ENCODE data around the gene PAMR1.

The PAMR1 gene

GRCh38 chr11:35486934-35487333, 38.5 kb downstream of the PAMR1 start:
- Histone ChIP-seq H3K4me3 (ENCODE audit: low read depth in 1 of 5, low read length in 5 of 5) (no peak overlapping the region), H3K9me3 (ENCODE audit: control insufficient read depth in 5 of 5, low read length in 5 of 5) (peaks cover 0 to 7% (median 4%) of the 10 kb centered on the region in 5 donors), H3K27me3 (ENCODE audit: control insufficient read depth in 5 of 5, insufficient read depth in 4 of 5, low read length in 5 of 5) (peaks cover 0 to 4% (median 0%) of the 10 kb centered on the region in 5 donors), H3K4me1 (ENCODE audit: control insufficient read depth in 5 of 5, insufficient read depth in 5 of 5, low read length in 5 of 5) (peaks cover 0 to 7% (median 2%) of the 10 kb centered on the region in 5 donors), H3K27ac (ENCODE audit: low read depth, low read length) (no peak overlapping the region), H3K36me3 (ENCODE audit: control insufficient read depth in 5 of 5, insufficient read depth in 5 of 5, low read length in 5 of 5) (no peaks in the 10 kb centered on the region), H3K9ac (ENCODE audit: low read length in 5 of 5) (no peak overlapping the region)

- Histone ChIP-seq H3K4me1 (ENCODE audit: control insufficient read depth in 5 of 5, insufficient read depth in 5 of 5, low read length in 5 of 5) (peaks cover 0 to 7% (median 2%) of the 10 kb centered on the region in 5 donors), H3K4me3 (ENCODE audit: low read depth in 1 of 5, low read length in 5 of 5) (no peak overlapping the region), H3K36me3 (ENCODE audit: control insufficient read depth in 5 of 5, insufficient read depth in 5 of 5, low read length in 5 of 5) (no peaks in the 10 kb centered on the region), H3K9ac (ENCODE audit: low read length in 5 of 5) (no peak overlapping the region), H3K27me3 (ENCODE audit: control insufficient read depth in 5 of 5, insufficient read depth in 4 of 5, low read length in 5 of 5) (peaks cover 0 to 4% (median 0%) of the 10 kb centered on the region in 5 donors), H3K9me3 (ENCODE audit: control insufficient read depth in 5 of 5, low read length in 5 of 5) (peaks cover 0 to 7% (median 4%) of the 10 kb centered on the region in 5 donors), H3K27ac (ENCODE audit: low read depth, low read length) (no peak overlapping the region)
Measured at GRCh38 chr11:35486446-35486845, 39.0 kb downstream of the PAMR1 start.

GRCh38 chr11:35485656-35486322, 39.6 kb downstream of the PAMR1 start:
- no peaks in the 10 kb centered on the region for H3K36me3 ChIP-seq (ENCODE audit: control insufficient read depth in 5 of 5, insufficient read depth in 5 of 5, low read length in 5 of 5)
- no peak overlapping the region for H3K9ac ChIP-seq (ENCODE audit: low read length in 5 of 5)
- H3K4me1 ChIP-seq (ENCODE audit: control insufficient read depth in 5 of 5, insufficient read depth in 5 of 5, low read length in 5 of 5), result peaks cover 0 to 7% (median 2%) of the 10 kb centered on the region in 5 donors
- H3K4me3 ChIP-seq (ENCODE audit: low read depth in 1 of 5, low read length in 5 of 5), result no peak overlapping the region
- H3K27ac ChIP-seq (ENCODE audit: low read depth, low read length), result no peak overlapping the region
- H3K9me3 ChIP-seq (ENCODE audit: control insufficient read depth in 5 of 5, low read length in 5 of 5), result peaks cover 0 to 7% (median 4%) of the 10 kb centered on the region in 5 donors
- H3K27me3 ChIP-seq (ENCODE audit: control insufficient read depth in 5 of 5, insufficient read depth in 4 of 5, low read length in 5 of 5), result peaks cover 0 to 4% (median 0%) of the 10 kb centered on the region in 5 donors

- peaks cover 0 to 8% (median 4%) of the 10 kb centered on the region in 5 donors for H3K9me3 ChIP-seq (ENCODE audit: control insufficient read depth in 5 of 5, low read length in 5 of 5)
- H3K9ac ChIP-seq (ENCODE audit: low read length in 5 of 5), result no peak overlapping the region
- H3K36me3 ChIP-seq (ENCODE audit: control insufficient read depth in 5 of 5, insufficient read depth in 5 of 5, low read length in 5 of 5), result no peaks in the 10 kb centered on the region
- H3K4me1 ChIP-seq (ENCODE audit: control insufficient read depth in 5 of 5, insufficient read depth in 5 of 5, low read length in 5 of 5), result peaks cover 0 to 7% (median 2%) of the 10 kb centered on the region in 5 donors
- peaks cover 0 to 3% (median 0%) of the 10 kb centered on the region in 5 donors for H3K27me3 ChIP-seq (ENCODE audit: control insufficient read depth in 5 of 5, insufficient read depth in 4 of 5, low read length in 5 of 5)
- no peak overlapping the region for H3K27ac ChIP-seq (ENCODE audit: low read depth, low read length)
- H3K4me3 ChIP-seq (ENCODE audit: low read depth in 1 of 5, low read length in 5 of 5), result no peak overlapping the region
Measured at GRCh38 chr11:35484435-35484834, 41.0 kb downstream of the PAMR1 start.

- Histone ChIP-seq H3K4me1 (ENCODE audit: control insufficient read depth in 5 of 5, insufficient read depth in 5 of 5, low read length in 5 of 5) (peaks cover 0 to 7% (median 2%) of the 10 kb centered on the region in 5 donors), H3K9me3 (ENCODE audit: control insufficient read depth in 5 of 5, low read length in 5 of 5) (peaks cover 0 to 8% (median 4%) of the 10 kb centered on the region in 5 donors), H3K27ac (ENCODE audit: low read depth, low read length) (no peak overlapping the region), H3K36me3 (ENCODE audit: control insufficient read depth in 5 of 5, insufficient read depth in 5 of 5, low read length in 5 of 5) (no peaks in the 10 kb centered on the region), H3K27me3 (ENCODE audit: control insufficient read depth in 5 of 5, insufficient read depth in 4 of 5, low read length in 5 of 5) (peaks cover 0 to 8% (median 0%) of the 10 kb centered on the region in 5 donors), H3K4me3 (ENCODE audit: low read depth in 1 of 5, low read length in 5 of 5) (no peak overlapping the region), H3K9ac (ENCODE audit: low read length in 5 of 5) (no peak overlapping the region)
Measured at GRCh38 chr11:35483131-35483820, 42.1 kb downstream of the PAMR1 start.

- no peaks in the 10 kb centered on the region for H3K36me3 ChIP-seq (ENCODE audit: control insufficient read depth in 5 of 5, insufficient read depth in 5 of 5, low read length in 5 of 5)
- peaks cover 0 to 8% (median 4%) of the 10 kb centered on the region in 5 donors for H3K9me3 ChIP-seq (ENCODE audit: control insufficient read depth in 5 of 5, low read length in 5 of 5)
- H3K4me1 ChIP-seq (ENCODE audit: control insufficient read depth in 5 of 5, insufficient read depth in 5 of 5, low read length in 5 of 5), result no peaks in the 10 kb centered on the region
- H3K9ac ChIP-seq (ENCODE audit: low read length in 5 of 5), result no peak overlapping the region
- H3K27ac ChIP-seq (ENCODE audit: low read depth, low read length), result no peak overlapping the region
- H3K27me3 ChIP-seq (ENCODE audit: control insufficient read depth in 5 of 5, insufficient read depth in 4 of 5, low read length in 5 of 5), result peaks cover 0 to 11% (median under 1%) of the 10 kb centered on the region in 5 donors
- H3K4me3 ChIP-seq (ENCODE audit: low read depth in 1 of 5, low read length in 5 of 5), result no peak overlapping the region
Measured at GRCh38 chr11:35479731-35480130, 45.7 kb downstream of the PAMR1 start.

DNA sequence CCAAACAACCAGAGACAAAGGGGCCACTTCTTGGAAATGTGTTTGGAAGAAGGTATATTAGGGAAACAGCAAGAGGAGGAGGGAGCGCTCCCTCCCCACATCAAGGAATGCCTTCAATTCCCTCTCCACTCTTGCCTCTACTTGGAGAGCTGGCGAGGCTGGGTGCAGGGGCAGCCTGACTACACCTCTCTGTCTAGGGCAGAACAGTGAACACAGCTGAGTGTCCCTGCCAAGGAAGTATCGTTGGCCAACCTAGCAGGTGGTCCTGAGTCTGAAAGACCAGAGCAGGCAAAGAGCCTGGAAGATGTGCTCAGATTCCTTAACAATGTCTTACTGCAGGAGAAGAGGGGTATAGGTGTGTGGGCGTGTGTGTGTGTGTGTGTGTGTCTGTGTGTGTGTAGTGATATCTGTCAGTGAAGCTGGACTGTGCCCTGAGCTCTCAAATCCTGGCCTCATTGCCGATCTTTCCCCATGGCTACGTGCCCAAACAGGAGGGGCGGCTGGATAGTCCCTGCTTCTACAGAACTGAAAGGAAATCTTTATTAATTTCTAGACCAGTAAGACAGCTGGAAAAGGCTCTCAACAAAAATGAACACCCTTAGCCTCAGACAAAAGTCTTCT, 46.8 kb downstream of the PAMR1 start:
- Histone ChIP-seq H3K9ac (ENCODE audit: low read length in 5 of 5) (no peak overlapping the region), H3K4me1 (ENCODE audit: control insufficient read depth in 5 of 5, insufficient read depth in 5 of 5, low read length in 5 of 5) (no peaks in the 10 kb centered on the region), H3K27me3 (ENCODE audit: control insufficient read depth in 5 of 5, insufficient read depth in 4 of 5, low read length in 5 of 5) (peaks cover 0 to 11% (median 0%) of the 10 kb centered on the region in 5 donors), H3K27ac (ENCODE audit: low read depth, low read length) (no peak overlapping the region), H3K9me3 (ENCODE audit: control insufficient read depth in 5 of 5, low read length in 5 of 5) (peaks cover 0 to 8% (median 4%) of the 10 kb centered on the region in 5 donors), H3K4me3 (ENCODE audit: low read depth in 1 of 5, low read length in 5 of 5) (no peak overlapping the region), H3K36me3 (ENCODE audit: control insufficient read depth in 5 of 5, insufficient read depth in 5 of 5, low read length in 5 of 5) (no peaks in the 10 kb centered on the region)

DNA sequence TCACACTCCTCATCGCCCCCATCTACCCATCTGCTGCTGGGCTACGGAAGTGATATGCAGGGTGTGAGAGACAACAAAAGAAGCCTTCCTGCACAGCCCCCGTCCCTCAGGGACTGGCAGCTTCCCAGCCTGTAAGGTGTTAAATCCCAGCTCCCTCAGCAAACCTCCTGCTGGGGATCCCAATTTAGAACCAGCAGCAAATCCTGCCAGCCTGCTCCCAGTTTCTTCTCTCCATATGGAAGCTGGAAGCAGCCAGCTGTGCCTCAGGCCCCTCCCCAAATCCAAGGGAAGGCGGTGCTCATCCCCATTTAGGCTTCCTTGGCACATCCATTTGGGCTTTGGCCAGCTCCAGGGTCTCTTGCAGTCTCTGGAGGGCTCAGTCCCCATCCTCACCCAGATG, 47.5 kb downstream of the PAMR1 start:
- H3K4me1 ChIP-seq (ENCODE audit: control insufficient read depth in 5 of 5, insufficient read depth in 5 of 5, low read length in 5 of 5), result no peaks in the 10 kb centered on the region
- H3K9ac ChIP-seq (ENCODE audit: low read length in 5 of 5), result no peak overlapping the region
- H3K27ac ChIP-seq (ENCODE audit: low read depth, low read length), result no peak overlapping the region
- no peak overlapping the region for H3K4me3 ChIP-seq (ENCODE audit: low read depth in 1 of 5, low read length in 5 of 5)
- H3K27me3 ChIP-seq (ENCODE audit: control insufficient read depth in 5 of 5, insufficient read depth in 4 of 5, low read length in 5 of 5), result peaks cover 0 to 11% (median 0%) of the 10 kb centered on the region in 5 donors
- H3K9me3 ChIP-seq (ENCODE audit: control insufficient read depth in 5 of 5, low read length in 5 of 5), result peaks cover 0 to 4% (median under 1%) of the 10 kb centered on the region in 5 donors
- no peaks in the 10 kb centered on the region for H3K36me3 ChIP-seq (ENCODE audit: control insufficient read depth in 5 of 5, insufficient read depth in 5 of 5, low read length in 5 of 5)

DNA sequence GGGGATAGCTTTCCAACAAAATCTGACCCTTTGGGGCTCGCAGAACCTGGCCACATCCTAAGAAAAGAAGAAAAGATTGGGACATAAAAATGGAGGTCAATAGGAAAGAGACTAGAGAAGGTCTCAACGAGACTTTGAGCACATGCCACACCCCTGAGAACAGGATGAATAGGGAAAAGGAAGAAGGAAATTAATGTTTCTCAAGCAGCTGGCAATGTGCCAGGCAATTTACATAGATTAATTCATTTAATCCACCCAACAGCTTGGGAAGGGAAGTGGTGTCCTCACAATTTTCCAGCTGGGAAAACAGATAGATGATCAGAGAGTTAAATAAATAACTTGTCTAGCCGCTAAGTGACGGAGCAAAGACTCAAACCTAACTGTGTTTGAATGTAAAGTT, 50.7 kb downstream of the PAMR1 start:
- Histone ChIP-seq H3K27me3 (ENCODE audit: control insufficient read depth in 5 of 5, insufficient read depth in 4 of 5, low read length in 5 of 5) (peaks cover 0 to 8% (median 3%) of the 10 kb centered on the region in 5 donors), H3K36me3 (ENCODE audit: control insufficient read depth in 5 of 5, insufficient read depth in 5 of 5, low read length in 5 of 5) (peaks cover 0 to 5% (median 2%) of the 10 kb centered on the region in 5 donors), H3K27ac (ENCODE audit: low read depth, low read length) (no peak overlapping the region), H3K9me3 (ENCODE audit: control insufficient read depth in 5 of 5, low read length in 5 of 5) (no peaks in the 10 kb centered on the region), H3K4me1 (ENCODE audit: control insufficient read depth in 5 of 5, insufficient read depth in 5 of 5, low read length in 5 of 5) (no peaks in the 10 kb centered on the region), H3K4me3 (ENCODE audit: low read depth in 1 of 5, low read length in 5 of 5) (no peak overlapping the region), H3K9ac (ENCODE audit: low read length in 5 of 5) (no peak overlapping the region)

Measured in subcutaneous abdominal adipose tissue (tissue), 5 donors.